ENCODE results near the gene BPIFB4.
"Not testable (repeated sequence)": the region's sequence is repeated elsewhere in the genome, so short reads cannot be mapped to it uniquely, and the experiment has no call there.

Gene BPIFB4

DNA sequence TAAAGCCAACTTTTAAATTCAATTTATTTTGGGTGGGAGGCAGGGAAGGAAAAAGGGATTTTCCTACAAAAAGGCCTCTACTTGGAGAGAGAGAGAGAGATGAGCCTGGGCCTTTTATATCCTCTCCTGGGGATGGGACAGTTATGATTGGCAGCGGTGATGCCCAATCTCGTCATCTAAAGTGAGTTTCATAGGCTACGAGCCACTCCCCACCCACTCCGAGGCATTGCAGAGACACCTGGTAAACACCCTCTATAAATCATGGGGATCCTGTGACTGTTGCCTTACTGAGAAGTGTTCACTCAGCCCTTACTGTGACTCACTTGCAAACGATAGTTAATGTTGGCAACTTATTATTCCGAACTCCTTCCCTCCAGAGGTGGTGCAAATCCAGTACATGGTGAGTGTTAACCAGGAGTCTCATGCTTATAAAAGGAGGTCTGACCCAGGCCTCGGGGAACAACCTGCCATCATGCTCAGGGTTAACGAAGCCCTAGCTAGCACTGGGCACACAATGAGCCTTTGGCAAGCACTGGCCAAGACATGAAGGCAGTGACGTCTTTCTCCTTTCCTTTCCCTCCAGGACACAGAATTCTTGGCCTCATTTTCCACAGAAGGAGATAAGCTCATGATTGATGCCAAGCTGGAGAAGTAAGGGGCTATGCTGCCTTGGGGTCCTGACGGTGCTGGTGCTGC is 20.5 kb downstream of the BPIFB4 start:
- no peak for DNase-seq (ENCODE audit: low read depth)
- H3K4me3 ChIP-seq (ENCODE audit: low read depth, low read length): no peak overlapping the region
- TF ChIP-seq, protein P1, sequence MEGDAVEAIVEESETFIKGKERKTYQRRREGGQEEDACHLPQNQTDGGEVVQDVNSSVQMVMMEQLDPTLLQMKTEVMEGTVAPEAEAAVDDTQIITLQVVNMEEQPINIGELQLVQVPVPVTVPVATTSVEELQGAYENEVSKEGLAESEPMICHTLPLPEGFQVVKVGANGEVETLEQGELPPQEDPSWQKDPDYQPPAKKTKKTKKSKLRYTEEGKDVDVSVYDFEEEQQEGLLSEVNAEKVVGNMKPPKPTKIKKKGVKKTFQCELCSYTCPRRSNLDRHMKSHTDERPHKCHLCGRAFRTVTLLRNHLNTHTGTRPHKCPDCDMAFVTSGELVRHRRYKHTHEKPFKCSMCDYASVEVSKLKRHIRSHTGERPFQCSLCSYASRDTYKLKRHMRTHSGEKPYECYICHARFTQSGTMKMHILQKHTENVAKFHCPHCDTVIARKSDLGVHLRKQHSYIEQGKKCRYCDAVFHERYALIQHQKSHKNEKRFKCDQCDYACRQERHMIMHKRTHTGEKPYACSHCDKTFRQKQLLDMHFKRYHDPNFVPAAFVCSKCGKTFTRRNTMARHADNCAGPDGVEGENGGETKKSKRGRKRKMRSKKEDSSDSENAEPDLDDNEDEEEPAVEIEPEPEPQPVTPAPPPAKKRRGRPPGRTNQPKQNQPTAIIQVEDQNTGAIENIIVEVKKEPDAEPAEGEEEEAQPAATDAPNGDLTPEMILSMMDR (IDR thresholded peaks at IDR 0.05; ENCODE audit: low read depth, low read length, missing control alignments): no peak

DNA sequence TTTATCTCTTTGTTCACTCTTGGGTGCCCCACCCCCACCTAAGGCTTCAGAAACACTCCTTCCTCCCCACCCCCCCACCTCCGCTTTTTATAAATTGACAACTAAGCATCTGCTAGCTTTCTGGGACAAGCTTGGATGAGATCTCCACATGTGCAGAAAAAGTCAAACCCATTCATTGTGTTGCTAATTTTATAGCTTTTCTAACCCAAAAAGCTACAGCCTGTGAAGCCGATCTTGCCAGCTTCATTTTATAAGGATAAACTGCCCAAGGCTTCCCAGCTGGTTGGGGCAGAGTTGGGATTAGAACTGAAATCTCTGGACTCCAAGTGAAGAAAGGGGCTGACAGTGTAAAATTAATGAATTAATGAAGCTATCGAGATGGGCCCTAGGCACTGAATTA is 24.1 kb downstream of the BPIFB4 start:
- H3K4me3 ChIP-seq (ENCODE audit: low read depth, low read length): no peak overlapping the region
- TF ChIP-seq, protein P1 (IDR thresholded peaks at IDR 0.05; ENCODE audit: low read depth, low read length, missing control alignments): no peak
- no peak for DNase-seq (ENCODE audit: low read depth)

DNA sequence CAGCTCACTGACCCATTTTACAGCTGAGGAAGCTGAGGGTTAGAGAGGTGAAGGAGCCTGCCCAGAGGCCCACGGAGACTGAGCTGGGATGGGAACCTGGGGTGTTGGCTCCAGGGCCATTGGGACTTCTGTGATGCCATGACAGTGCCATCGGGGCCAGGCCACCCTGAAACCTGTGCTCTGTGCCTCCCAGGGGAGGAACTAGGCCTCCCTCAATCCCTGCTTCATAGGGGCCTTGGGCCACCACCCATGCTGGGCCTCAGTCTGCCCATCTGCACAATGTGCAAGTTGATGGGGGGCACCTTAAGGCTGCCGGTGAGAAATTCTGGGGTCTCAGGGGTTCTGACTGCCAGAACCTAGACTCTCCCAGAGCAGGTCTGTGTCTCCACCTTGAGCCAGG is 24.9 kb downstream of the BPIFB4 start:
- no peak overlapping the region for H3K4me3 ChIP-seq (ENCODE audit: low read depth, low read length)
- TF ChIP-seq, protein P1 (IDR thresholded peaks at IDR 0.05; ENCODE audit: low read depth, low read length, missing control alignments): no peak
- DNase-seq (ENCODE audit: low read depth): no peak

DNA sequence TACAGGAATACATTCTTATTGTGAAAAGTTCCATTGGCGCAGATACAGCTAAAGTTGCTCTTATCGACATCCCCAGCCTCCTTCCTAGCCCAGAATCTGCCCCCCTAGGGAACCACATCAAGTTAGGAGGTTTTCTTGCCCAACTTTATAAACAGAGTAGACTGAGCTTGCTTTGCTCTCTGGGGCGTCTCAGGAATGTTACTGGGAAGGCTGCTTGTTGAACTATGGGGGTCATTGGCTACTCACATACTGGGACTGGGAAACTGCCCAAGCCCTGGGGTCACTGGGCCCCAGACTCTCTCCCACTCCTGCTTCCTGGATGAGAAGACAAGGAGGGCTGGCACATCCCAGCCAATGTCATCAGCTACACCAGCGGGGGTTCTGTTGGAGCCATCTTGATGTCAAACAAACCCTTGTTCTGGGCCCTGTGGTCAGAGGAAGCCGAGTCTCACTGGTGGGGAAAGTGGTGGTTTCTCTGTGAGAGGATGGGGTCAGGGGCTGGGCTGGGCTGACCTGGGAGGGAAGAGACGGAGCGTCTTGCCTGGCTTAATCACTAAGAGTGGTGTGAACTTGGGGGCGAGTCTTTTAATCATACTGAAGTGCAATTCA is 26.0 kb downstream of the BPIFB4 start:
- DNase-seq (ENCODE audit: low read depth): no peak
- TF ChIP-seq, protein P1 (IDR thresholded peaks at IDR 0.05; ENCODE audit: low read depth, low read length, missing control alignments): no peak
- H3K4me3 ChIP-seq (ENCODE audit: low read depth, low read length): no peak overlapping the region

DNA sequence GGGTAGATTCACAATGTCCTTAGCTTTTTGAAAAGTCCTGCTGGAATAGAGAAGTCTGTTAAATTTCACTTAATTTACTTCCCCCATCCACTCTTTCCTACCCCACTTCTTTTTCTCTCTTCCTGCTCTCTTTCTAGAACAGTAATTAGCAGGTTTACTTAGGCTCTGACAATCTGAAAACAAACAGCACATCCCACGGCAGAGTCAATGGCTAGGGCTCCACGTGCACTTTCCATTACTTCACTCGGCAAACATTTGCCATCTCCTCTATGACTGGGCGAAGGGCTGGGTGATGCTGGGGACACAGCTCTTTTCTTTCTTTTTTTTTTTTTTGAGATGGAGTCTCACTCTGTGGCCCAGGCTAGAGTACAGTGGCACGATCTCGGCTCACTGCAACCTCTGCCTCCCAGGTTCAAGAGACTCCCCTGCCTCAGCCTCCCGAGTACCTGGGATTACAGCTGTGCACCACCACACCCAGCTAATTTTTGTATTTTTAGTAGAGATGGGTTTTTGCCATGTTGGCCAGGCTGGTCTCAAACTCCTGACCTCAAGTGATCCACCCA is 26.7 kb downstream of the BPIFB4 start:
- DNase-seq (ENCODE audit: low read depth); H3K4me3 ChIP-seq (ENCODE audit: low read depth, low read length): not testable (repeated sequence)

DNA sequence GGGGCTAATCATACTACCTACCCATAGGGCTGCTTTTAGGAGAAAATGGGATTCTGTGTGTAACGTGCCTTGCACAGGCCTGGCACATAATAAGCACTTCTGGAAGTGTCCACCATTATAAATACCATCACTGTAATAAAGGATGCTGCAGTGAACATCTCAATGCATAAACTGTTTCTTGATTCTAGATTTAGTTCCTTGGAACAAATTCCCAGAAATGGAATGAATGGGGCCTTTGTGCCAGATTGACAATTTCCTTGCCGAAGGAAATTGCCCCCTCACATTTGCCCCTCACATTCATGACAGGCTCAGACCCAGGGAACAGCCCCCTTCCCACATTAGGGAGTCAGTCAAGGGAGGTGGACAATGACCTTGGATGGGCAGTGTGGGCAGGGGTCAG is 29.2 kb downstream of the BPIFB4 start:
- TF ChIP-seq, protein P1 (IDR thresholded peaks at IDR 0.05; ENCODE audit: low read depth, low read length, missing control alignments): no peak

DNA sequence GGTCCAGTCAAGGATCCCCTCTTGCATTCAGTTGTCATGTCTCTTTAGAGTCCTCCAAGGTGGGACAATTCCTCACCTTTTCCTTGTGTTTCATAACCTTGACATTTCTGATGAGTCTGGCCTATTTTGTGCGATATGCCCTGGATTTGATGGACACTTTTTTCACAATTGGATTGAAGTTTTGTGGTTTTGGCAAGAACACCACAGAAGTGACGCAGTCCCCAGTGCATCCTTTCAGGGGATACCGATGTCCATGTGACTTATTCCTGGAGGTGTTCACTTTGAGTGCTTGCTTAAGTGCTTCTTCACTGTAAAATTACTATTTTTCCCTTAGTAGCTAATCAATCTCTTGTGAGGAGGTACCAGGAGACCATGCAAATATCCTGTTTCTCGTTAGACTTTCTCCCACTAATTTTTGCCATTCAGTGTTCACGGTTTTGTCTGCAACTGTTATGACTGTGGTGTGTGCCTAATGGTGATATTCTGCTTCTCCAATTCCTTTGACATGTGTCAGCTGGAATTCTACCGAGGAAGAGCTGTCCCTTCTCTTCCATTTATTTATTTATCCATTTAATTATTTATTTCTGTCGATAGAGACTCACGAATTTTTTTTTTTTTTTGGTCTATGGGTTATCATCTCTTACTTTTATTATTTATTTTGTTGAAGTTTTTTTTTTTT is 30.8 kb downstream of the BPIFB4 start:
- TF ChIP-seq, protein P1 (IDR thresholded peaks at IDR 0.05; ENCODE audit: low read depth, low read length, missing control alignments): no peak
- H3K4me3 ChIP-seq (ENCODE audit: low read depth, low read length): no peak overlapping the region

More for the DNA sequence above, 29.2 kb downstream of the BPIFB4 start:
- no peak for DNase-seq (ENCODE audit: low read depth)
- H3K4me3 ChIP-seq (ENCODE audit: low read depth, low read length): no peak overlapping the region

More for the DNA sequence above, 30.8 kb downstream of the BPIFB4 start:
- no peak for DNase-seq (ENCODE audit: low read depth)

All from GM12864 (cell line).